GM19467 (cell line): Measurements from ENCODE around the gene GRK1.

Experiments
- ATAC-seq: cut with Tn5 transposase; IDR thresholded peaks from one replicate; pipeline ENCODE4 v1.9.1; 2021; ENCODE audit warnings: mild to moderate bottlenecking, moderate library complexity; ENCODE audit not compliant: unreplicated experiment

The GRK1 gene

DNA sequence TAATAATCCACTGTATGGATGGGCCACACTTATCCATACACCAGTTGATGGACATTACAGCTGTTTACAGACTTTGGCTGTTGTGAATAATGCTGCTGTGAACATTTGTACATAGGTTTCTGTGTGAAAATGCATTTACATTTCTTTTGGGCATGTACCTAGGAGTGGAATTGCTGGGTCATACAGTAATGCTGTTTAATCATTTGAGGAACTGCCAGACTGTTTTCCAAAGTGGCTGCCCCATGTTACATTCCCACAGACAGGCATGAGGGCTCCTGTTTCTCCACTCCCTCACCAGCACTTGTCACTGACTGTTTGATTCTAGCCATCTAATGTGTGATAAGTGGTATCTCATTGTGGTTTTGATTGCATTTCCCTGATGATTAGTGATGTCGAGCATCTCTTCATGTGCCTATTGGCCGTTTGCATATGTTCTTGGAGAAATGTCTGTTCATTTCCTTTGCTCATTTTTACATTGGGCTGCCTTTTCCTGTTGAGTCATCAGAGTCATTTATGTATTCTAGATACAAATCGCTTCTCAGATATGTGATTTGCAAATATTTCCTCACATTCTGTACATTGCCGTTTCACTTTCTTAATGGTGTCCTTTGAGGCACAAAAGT is 104.8 kb downstream of the GRK1 start:
- no peak for ATAC-seq

DNA sequence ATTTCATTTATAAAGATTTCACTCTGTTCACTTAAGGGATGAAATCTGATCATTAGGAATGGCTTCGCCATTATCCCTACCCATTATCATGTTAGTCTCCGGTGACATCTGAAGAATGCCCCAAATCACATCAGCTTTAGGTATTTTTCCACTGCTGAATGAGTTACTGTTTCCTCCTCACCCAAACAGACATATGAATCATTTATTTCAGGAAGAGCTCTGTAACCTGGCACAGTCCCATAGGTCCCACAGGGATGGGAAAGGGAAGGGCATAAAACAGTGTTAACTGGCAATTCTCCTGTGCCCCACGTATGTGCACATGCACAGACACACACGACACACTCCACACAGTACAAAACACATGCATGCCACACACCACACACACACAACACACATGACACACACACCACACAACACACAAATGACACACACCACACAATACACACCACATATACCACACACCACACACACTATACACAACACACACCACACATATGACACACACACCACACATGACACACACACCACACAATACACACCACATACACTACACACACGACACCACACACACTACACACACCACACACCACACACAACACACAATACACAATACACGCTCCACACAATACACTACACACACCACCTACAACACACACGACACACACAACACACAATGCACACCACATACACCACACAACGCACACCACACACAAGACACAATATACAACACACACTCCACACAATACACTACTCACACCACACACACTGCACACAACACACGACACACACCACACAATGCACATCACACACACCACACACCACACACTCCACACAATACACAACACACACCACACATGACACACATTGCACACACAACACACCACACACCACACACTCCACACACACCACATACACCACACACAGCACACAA is 107.4 kb downstream of the GRK1 start:
- no peak for ATAC-seq

DNA sequence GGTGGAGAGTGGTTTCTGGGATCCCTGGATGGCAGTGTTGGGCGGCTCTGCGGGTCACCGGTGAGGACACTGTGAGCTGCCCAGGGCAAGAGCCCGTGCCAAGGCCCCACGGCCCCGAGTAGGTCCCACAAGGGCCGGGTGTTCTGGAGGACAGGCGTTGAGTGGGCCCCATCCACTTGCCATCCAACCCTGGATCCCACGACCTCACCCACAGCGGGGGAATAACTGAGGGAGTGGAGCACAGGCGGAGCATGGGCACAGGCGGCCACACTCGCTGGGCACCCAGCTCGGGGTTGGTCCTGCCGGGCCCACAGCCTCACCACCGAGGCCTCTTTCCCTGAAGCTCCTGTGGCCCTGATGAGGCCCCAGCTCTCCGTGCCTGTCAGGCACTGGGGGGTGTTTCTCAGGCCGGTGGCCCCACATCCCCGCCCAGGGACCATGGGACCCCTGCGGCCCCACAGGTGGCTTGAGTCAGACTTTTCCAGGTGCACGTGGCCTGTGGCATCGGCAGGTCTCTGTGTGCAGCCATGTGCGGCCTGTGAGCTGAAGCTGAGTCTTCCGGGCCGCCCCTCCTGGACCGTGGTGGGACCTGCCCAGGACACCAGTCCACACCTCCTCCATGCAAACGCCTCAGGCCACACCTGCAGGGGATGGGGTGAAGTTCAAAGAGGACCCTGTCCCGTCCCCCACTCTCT is 108.6 kb downstream of the GRK1 start:
- ATAC-seq = no peak

GRCh38 chr13:113776231-113777125 is 109.5 kb downstream of the GRK1 start:
- no peak for ATAC-seq

- no peak for ATAC-seq
Observed at GRCh38 chr13:113777311-113778260, 110.6 kb downstream of the GRK1 start.

GRCh38 chr13:113781571-113781970 is 114.6 kb downstream of the GRK1 start:
- ATAC-seq = no peak

GRCh38 chr13:113782472-113782871 is 115.5 kb downstream of the GRK1 start:
- ATAC-seq = no peak

DNA sequence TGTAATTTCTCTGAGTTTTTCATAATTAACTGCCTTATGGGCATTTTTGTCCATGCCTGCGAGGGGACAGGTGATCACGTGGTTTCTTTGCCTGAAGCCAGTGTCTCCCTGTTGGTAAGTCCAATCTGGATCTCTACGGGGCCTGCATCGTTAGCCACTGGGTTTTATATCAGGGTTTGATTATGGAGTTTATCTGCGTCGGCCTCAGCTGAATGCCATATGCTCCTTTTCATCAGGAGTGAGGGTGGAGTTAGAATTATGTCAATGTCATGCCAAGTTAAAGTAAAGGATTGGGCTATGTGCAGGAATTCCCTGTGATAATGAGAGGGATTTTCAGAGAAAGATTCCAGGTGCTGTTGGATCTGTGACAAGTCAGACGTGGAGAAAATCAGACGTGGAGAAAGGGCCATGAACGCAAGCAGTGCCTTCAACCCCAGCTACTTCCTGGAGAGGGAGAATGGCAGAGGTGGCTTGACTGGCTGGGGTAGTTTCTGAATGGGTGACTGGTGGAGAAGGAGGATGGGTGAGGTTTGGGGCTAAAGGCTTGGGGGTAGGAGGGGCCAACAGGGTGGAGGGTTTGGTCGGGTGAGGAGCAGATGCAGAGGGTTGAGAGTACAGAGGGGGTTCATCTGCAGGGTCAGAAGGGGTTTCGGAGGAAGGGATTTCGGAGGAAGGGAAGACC is 116.3 kb downstream of the GRK1 start:
- no peak for ATAC-seq

- ATAC-seq = no peak
Observed at GRCh38 chr13:113783966-113784644, 117.1 kb downstream of the GRK1 start.

- no peak for ATAC-seq
Observed at GRCh38 chr13:113784645-113785024, 117.6 kb downstream of the GRK1 start.

GRCh38 chr13:113785051-113786010 is 118.3 kb downstream of the GRK1 start:
- ATAC-seq = no peak

DNA sequence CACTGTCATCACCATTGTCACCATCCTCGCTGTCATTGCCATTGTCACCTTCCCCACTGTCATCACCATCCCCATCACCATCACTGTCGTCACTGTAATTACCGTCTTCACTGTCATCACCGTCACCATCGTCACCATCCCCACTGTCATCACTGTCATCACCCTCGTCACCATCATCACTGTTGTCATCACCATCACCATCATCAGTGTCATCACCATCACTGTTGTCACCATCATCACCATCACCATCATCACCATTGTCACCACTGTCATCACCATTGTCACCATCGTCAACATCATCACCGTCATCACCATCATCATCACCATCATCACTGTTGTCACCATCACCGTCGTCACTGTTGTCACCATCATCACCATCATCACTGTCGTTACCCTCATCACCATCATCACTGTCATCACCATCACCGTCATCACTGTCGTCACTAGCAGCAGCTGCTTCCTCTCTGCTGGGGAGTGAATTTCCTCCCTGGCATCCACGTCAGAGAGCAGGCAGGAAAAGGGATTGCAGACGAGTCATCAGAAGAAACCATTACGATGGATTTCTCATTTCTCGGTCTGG is 119.3 kb downstream of the GRK1 start:
- no peak for ATAC-seq
